Loucy (cell line): ENCODE measurements around the gene CMKLR1.

ENCODE experiments used
- EZH2phosphoT487 ChIP-seq: fragments of 200-600 bp; IDR thresholded peaks from 2 replicates; pipeline ENCODE4 v1.6.1; 2018; ENCODE audit warnings: antibody characterized with exemption, mild to moderate bottlenecking, moderate library complexity, borderline replicate concordance
- TF ChIP-seq, protein P1 (sequence below): fragments of 200-600 bp; sonication (generic); conservative IDR thresholded peaks from 2 replicates; pipeline ENCODE4 v1.5.1; 2014; ENCODE audit warnings: mild to moderate bottlenecking, antibody characterized with exemption, low read length

GRCh38 chr12:108341356-108341755, 2.2 kb upstream of the CMKLR1 start:
- no peak for TF ChIP-seq EZH2phosphoT487
- TF ChIP-seq, protein P1, sequence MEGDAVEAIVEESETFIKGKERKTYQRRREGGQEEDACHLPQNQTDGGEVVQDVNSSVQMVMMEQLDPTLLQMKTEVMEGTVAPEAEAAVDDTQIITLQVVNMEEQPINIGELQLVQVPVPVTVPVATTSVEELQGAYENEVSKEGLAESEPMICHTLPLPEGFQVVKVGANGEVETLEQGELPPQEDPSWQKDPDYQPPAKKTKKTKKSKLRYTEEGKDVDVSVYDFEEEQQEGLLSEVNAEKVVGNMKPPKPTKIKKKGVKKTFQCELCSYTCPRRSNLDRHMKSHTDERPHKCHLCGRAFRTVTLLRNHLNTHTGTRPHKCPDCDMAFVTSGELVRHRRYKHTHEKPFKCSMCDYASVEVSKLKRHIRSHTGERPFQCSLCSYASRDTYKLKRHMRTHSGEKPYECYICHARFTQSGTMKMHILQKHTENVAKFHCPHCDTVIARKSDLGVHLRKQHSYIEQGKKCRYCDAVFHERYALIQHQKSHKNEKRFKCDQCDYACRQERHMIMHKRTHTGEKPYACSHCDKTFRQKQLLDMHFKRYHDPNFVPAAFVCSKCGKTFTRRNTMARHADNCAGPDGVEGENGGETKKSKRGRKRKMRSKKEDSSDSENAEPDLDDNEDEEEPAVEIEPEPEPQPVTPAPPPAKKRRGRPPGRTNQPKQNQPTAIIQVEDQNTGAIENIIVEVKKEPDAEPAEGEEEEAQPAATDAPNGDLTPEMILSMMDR, result no peak
